Activated B cell treated with CpG ODN at 0.5 μM for 24 hours (primary cell): Measurements from ENCODE around the gene RASGEF1C. TPM values are rescaled to one million over a fixed set of nuclear protein-coding genes. Genes with fewer than 3 reads are reported as not detected.

Experiments
- ATAC-seq: fragments of 200-7000 bp; cut with Tn5 transposase; one replicate; pipeline ENCODE4 v1.10.0; 2021; ENCODE audit warnings: low read depth, mild to moderate bottlenecking, moderate library complexity
- CTCF ChIA-PET: fragments of 350-600 bp; sonication (Branson Sonifier 250); formaldehyde crosslinking; loops from one replicate; lab custom pipeline; 2021; ENCODE audit warnings: antibody characterized with exemption; lab: Charles Lee
- POLR2A ChIA-PET: fragments of 350-600 bp; sonication (Branson Sonifier 250); formaldehyde crosslinking; loops from one replicate; lab custom pipeline; 2021; ENCODE audit warnings: antibody characterized with exemption; lab: Charles Lee
- DNase-seq: peaks from one replicate; pipeline ENCODE4 v3.0.0; 2022
- H3K27ac Mint-ChIP-seq: one replicate; pipeline ENCODE4 v1.8.0; 2020; ENCODE audit warnings: mixed read lengths
- H3K27me3 Mint-ChIP-seq: one replicate; pipeline ENCODE4 v1.8.0; 2021; ENCODE audit warnings: mixed read lengths
- H3K36me3 Mint-ChIP-seq: one replicate; pipeline ENCODE4 v1.8.0; 2021; ENCODE audit warnings: low read depth, mixed read lengths
- H3K4me1 Mint-ChIP-seq: one replicate; pipeline ENCODE4 v1.8.0; 2021; ENCODE audit warnings: mixed read lengths
- H3K4me3 Mint-ChIP-seq: one replicate; pipeline ENCODE4 v1.8.0; 2020; ENCODE audit warnings: mild to moderate bottlenecking, mixed read lengths
- H3K9me3 Mint-ChIP-seq: one replicate; pipeline ENCODE4 v1.8.0; 2020; ENCODE audit warnings: mixed read lengths
- CTCF ChIP-seq: fragments of 200-600 bp; IDR thresholded peaks from one replicate; pipeline ENCODE4 v1.8.0; 2022; ENCODE audit warnings: antibody characterized with exemption, mild to moderate bottlenecking
- intact Hi-C: fragments of 100-400 bp; cut with micrococcal nuclease; formaldehyde crosslinking; loops from one replicate; pipeline ENCODE4 v1.15.1; 2024
- total RNA-seq: library from RNA; stranded (reverse); gene quantifications from 2 replicates; pipeline ENCODE4 v1.2.3, GENCODE V29; 2022

RASGEF1C gene
- total RNA-seq, 1 donor from 2014 or later = not detected

- intact Hi-C loops = no loop called here
- DNase-seq = no peak
- Mint-ChIP-seq H3K4me3 (no peak overlapping the region), H3K27ac (no peak overlapping the region), H3K4me1 (no peaks in the 10 kb centered on the region), H3K9me3 (no peaks in the 10 kb centered on the region), H3K36me3 (no peaks in the 10 kb centered on the region), H3K27me3 (peaks cover 13% of the 10 kb centered on the region)
- ChIA-PET CTCF (no interaction called here), POLR2A (no interaction called here)
- ATAC-seq = no peak
- TF ChIP-seq CTCF = no peak
Observed at GRCh38 chr5:180138214-180138975, 70.6 kb downstream of the RASGEF1C start.

GRCh38 chr5:180137401-180138213 is 71.4 kb downstream of the RASGEF1C start:
- intact Hi-C loops = no loop called here
- Mint-ChIP-seq H3K36me3 (no peaks in the 10 kb centered on the region), H3K4me3 (no peak overlapping the region), H3K27ac (no peak overlapping the region), H3K4me1 (no peaks in the 10 kb centered on the region), H3K9me3 (no peaks in the 10 kb centered on the region), H3K27me3 (peaks cover 13% of the 10 kb centered on the region)
- CTCF ChIA-PET = no interaction called here
- no peak for TF ChIP-seq CTCF
- DNase-seq (no peak), ATAC-seq (no peak)
- POLR2A ChIA-PET = no interaction called here

GRCh38 chr5:180136630-180137381 is 72.2 kb downstream of the RASGEF1C start:
- Mint-ChIP-seq H3K27ac (no peak overlapping the region), H3K4me3 (no peak overlapping the region), H3K9me3 (no peaks in the 10 kb centered on the region), H3K36me3 (no peaks in the 10 kb centered on the region), H3K27me3 (peaks cover 13% of the 10 kb centered on the region), H3K4me1 (no peaks in the 10 kb centered on the region)
- DNase-seq = no peak
- intact Hi-C loops = no loop called here
- no peak for ATAC-seq
- CTCF ChIA-PET = no interaction called here
- TF ChIP-seq CTCF = no peak
- POLR2A ChIA-PET = no interaction called here

GRCh38 chr5:180135967-180136629 is 72.9 kb downstream of the RASGEF1C start:
- Mint-ChIP-seq H3K4me3 (no peak overlapping the region), H3K27ac (no peak overlapping the region), H3K27me3 (peaks cover 13% of the 10 kb centered on the region), H3K9me3 (no peaks in the 10 kb centered on the region), H3K4me1 (no peaks in the 10 kb centered on the region), H3K36me3 (no peaks in the 10 kb centered on the region)
- DNase-seq (no peak), ATAC-seq (no peak)
- ChIA-PET CTCF (no interaction called here), POLR2A (no interaction called here)
- intact Hi-C loops = no loop called here
- TF ChIP-seq CTCF = no peak
